ENCODE data around the gene DNMT3A.
"Not testable (repeated sequence)": the region's sequence is repeated elsewhere in the genome, so short reads cannot be mapped to it uniquely, and the experiment has no call there.

Gene DNMT3A

GRCh38 chr2:25230198-25230947, 111.4 kb downstream of the DNMT3A start:
- DNase-seq: peak; percentile 81

DNA sequence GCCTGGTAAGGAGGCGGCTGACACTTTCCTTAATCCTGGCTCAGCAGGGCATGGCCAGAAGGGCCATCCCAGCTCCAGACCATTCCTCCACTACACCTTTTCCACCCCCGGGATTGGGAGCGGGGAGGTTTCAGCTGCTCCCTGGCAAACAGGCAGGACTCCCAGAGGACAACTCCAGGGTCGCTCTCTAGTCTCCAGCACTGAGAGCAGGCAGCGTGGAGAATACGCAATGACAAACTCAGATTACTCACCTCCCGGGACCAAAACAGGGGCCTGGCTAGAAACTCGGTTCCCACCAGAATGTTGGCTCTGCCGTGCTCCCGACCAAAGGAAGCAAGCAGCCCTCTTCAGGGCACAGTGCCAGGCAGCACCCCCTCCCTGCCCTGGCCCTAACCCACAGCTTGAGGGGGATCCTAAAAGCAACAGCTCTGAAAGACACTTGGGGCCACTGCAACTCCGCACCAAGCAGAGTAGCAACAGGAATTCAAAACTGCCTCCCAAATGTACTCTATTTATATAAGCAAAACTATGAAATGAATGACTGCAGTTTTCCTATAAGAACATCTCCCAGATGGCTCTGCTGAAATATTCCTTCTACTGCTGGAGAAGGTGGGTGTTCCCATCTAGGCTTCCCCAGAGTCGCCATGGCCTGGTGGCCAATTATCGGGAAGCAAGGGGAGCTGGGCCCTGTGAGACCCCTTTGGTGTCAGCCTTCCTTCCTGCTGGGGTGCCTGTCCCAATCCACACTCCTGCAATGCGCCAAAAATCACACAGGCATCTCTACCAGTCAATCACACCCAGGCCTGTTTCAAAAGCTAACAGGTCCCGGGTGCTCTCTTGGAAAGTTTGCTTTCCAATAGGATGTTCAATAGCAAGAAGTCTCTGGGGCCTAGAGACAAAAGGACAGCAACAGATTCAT, 112.2 kb downstream of the DNMT3A start:
- DNase-seq: no peak

- peak; percentile 78 for DNase-seq
Measured at GRCh38 chr2:25228848-25229278, 112.9 kb downstream of the DNMT3A start.

DNA sequence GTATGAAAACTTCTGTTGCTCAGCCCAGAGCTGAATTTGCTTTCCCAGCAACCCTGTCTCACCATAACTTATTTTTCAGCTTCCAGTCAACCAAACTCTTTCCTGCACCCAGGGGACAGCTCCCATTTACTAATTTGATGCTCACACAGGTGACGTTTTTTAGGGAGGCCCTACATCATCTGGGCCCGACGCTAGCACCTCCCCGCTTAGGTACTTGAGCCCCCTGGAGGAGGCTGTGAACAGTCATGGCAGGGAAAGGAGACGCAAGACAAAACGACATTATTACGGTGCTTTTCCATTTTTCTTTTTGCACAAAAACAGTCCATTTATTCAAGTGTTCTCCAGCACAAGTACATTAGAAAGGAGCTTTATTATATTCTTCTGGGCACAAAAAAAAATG, 114.1 kb downstream of the DNMT3A start:
- DNase-seq: no peak

DNA sequence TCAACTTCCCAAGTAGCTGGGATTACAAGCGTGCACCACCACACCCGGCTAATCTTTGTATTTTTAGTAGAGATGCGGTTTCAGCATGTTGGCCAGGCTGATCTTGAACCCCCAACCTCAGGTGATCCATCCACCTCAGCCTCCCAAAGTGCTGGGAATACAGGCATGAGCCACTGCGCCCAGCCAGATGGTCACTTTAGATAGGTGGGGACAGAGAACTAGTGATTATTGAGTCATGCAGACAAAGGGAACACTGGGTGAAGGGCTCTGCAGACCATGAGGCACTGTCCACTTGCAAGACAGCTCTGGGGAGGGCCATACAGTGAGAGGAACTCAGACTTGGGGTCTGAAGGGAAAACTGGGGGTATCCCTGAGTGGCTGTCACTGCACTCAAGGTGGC, 114.9 kb downstream of the DNMT3A start:
- no peak for DNase-seq

DNA sequence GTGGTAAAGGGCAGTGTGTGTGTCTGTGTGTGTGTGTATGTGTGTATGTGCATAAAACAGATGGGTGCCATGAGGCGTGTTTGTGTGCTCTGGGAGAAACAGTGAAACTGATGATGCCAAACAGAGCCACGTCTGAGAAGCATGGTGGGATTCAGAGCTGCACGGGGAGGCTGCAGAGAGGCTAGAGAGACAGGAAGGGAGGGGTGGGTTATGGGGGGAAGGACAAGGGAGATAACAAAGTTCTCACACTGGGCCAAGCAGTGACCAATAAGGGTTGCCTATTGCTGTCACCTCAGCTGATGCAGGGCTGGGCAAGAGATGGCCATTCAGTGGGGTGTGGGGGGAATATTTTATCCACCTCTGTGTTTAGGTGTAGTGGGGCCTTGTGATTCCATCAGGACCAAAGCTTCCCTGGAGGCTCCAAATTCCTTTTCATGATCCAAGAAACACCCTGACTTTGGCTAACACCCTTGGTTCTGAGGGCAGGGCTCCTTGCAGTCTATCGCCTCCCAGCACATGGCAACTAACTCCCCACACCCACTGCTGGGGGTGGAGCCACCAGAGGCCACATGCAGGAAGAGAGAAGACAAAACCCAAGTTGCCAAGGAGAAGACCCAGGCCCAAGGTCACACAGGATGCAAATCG, 119.1 kb downstream of the DNMT3A start:
- DNase-seq: no peak

- no peak for DNase-seq
Measured at GRCh38 chr2:25221579-25221978, 120.1 kb downstream of the DNMT3A start.

GRCh38 chr2:25220313-25220712, 121.4 kb downstream of the DNMT3A start:
- no peak for DNase-seq

DNA sequence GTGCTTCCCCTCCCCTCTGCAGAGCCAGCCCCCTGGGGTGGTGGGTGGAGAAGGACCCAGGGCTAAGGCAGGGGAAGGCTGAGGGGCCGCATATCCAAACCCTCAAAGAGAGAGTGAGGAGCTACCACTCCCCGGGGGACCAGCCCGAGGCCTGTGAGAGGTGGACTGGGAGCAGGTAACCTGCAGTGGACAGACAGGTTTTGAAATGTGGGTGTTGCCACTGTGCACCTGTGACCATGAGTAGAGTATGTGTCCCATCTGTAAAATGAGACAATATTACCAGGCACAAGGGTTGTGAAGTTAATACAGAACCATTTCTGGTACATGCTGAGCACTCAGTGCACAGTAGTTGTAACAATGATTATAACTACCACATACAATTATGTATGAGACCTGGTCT, 122.1 kb downstream of the DNMT3A start:
- no peak for DNase-seq

GRCh38 chr2:25218100-25218499, 123.6 kb downstream of the DNMT3A start:
- no peak for DNase-seq

DNA sequence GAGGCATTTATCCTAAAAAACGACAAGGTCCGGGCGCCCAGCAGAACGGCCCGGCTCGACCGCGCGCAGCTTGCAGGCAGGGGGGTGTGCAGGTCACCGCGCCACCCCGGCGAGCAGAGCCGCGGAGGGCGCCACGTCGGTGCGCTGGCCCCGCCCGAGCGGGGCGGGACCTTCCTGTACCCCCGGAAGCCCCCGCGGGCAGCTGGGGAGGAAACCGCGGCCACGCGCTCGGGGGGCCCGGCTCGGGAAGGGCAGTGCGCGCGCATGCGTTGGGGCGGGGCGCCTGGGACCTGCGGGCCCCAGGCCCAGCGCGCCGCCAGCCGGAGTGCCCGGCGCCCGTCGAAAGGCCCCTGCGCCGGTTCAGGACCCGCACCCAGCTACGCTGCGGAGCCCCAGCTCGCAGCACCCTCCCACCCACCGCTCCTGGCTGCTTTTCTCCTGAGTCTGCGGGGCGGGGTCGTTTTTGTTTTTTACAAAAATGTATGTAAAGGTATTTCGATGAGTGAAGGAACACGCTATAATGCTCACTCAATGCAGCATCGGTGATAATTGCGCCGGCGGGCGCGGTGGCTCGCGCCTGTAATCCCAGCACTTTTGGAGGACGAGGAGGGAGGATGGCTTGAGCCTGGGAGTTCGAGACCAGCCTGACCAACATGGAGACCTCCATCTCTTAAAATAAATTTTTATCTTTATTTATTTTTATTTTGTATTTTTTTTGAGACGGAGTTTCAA, 125.6 kb downstream of the DNMT3A start:
- DNase-seq: no peak

DNA sequence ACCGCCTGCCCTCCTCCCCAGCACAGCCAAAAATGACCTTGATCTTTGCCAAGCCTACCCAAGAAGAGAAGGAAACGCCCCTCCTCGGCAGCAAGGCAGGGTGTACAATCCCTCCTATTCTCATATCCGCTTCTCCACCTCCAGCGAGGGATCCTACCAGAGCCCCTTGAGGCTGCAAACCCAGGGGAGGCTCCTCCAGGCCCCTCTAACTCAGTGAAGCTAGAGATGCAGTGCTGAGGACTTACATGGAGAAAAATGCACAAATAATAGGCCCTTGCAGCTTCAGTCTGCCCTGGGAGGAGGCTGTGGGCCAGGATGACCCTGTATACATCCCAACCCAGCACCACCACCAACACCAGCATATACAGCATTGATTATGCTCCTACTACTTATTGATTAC, 126.5 kb downstream of the DNMT3A start:
- DNase-seq: no peak

- no peak for DNase-seq
Measured at GRCh38 chr2:25213229-25213628, 128.5 kb downstream of the DNMT3A start.

- not testable (repeated sequence) for DNase-seq
Measured at GRCh38 chr2:25210923-25211322, 130.8 kb downstream of the DNMT3A start.

GRCh38 chr2:25207078-25207545, 134.6 kb downstream of the DNMT3A start:
- no peak for DNase-seq

- no peak for DNase-seq
Measured at GRCh38 chr2:25204190-25204838, 137.4 kb downstream of the DNMT3A start.

DNA sequence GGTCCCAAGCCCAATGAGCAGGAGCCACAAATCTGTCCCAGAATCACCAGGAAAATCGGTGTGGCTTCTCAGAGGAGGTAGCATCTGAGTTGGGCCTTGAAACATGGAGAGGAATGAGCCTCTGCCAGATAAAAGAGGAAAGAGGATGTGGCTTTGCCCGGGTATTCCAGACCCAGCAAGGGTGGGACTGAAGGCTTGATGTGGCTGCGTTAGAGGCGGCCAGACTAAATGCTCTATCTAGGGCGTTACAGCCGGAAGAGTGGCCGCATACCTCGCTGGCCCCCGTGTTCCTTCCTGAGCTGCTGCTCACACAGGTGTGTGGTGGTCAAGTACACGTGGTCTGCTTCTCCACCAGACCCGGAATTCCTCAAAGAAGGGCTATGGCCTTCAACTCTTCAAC, 139.4 kb downstream of the DNMT3A start:
- DNase-seq: no peak

DNA sequence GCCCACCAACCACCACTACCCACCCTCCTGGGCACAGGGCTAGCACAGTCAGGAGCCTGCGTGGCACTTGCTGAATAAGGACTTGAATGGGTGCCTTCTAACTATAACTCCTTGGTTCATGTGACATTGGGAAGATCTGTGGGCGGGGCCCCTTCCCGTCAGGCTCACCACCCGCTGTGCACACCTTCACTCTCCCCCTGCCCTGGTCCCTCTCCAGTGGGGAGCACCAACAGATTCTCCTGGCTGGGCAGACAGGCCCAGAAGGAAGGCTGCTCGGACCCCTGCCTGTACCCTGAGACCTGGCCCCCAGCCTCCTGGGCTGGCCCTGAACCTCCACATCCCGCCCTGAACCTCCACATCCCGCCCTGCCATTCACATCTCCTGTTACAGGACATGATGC, 139.9 kb downstream of the DNMT3A start:
- no peak for DNase-seq

- no peak for DNase-seq
Measured at GRCh38 chr2:25201265-25201664, 140.5 kb downstream of the DNMT3A start.

DNA sequence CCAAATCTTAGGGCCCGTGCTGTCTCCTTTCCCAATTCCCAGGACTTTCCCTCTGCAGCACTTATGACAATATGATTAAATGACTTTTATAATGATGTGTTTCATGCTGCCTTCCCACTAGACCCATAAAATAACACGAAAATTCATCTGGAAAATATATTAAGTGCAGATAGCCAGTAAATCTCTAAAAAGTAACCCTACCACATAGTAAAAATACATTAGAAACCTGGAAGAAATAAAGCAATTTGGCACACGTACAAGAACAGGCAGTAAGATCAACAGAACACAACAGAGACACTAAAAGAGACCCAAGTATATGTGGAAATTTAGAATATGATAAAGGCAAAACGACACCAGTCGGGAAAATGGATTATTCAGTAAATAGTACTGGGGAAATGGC, 143.1 kb downstream of the DNMT3A start:
- DNase-seq: no peak

- no peak for DNase-seq
Measured at GRCh38 chr2:25198209-25198525, 143.6 kb downstream of the DNMT3A start.
